GM06990 (cell line): ENCODE measurements around the gene ABCF3.

Experiments used
- DNase-seq: peaks from one replicate; pipeline ENCODE4 v3.0.0-alpha.2; 2011; ENCODE audit not compliant: insufficient read length; ENCODE audit errors: extremely low read depth
- H3K27me3 ChIP-seq: replicated peaks from 2 replicates; pipeline ENCODE4 v1.6.0; 2011; ENCODE audit warnings: low read length; ENCODE audit not compliant: control insufficient read depth, insufficient read depth
- H3K36me3 ChIP-seq: 2 replicates; pipeline ENCODE4 v1.5.1; 2011; ENCODE audit warnings: low read length; ENCODE audit not compliant: control insufficient read depth, insufficient read depth
- H3K4me3 ChIP-seq: replicated peaks from 2 replicates; pipeline ENCODE4 v1.5.1; 2011; ENCODE audit warnings: low read depth, mild to moderate bottlenecking, control low read depth, low read length
- CTCF ChIP-seq: IDR thresholded peaks from 2 replicates; pipeline ENCODE4 v1.5.1; 2011; ENCODE audit warnings: low read length, control low read depth, mild to moderate bottlenecking, inconsistent platforms; ENCODE audit not compliant: insufficient read depth, poor library complexity, severe bottlenecking

ABCF3 gene

GRCh38 chr3:184169896-184170875 is 15.8 kb upstream of the ABCF3 start:
- Histone ChIP-seq H3K4me3 (no peak overlapping the region), H3K27me3 (no peaks in the 10 kb centered on the region), H3K36me3 (peaks cover 29% of the 10 kb centered on the region)
- no peak for TF ChIP-seq CTCF
- no peak for DNase-seq

GRCh38 chr3:184171562-184171961 is 14.4 kb upstream of the ABCF3 start:
- Histone ChIP-seq H3K36me3 (peaks cover 19% of the 10 kb centered on the region), H3K27me3 (no peaks in the 10 kb centered on the region), H3K4me3 (no peak overlapping the region)
- DNase-seq: peak; percentile 48
- no peak for TF ChIP-seq CTCF

GRCh38 chr3:184172681-184173373 is 13.2 kb upstream of the ABCF3 start:
- Histone ChIP-seq H3K36me3 (peaks cover 17% of the 10 kb centered on the region), H3K4me3 (no peak overlapping the region), H3K27me3 (no peaks in the 10 kb centered on the region)
- no peak for TF ChIP-seq CTCF
- DNase-seq: no peak

- Histone ChIP-seq H3K4me3 (no peak overlapping the region), H3K27me3 (no peaks in the 10 kb centered on the region), H3K36me3 (peaks cover 17% of the 10 kb centered on the region)
- TF ChIP-seq CTCF: no peak
- no peak for DNase-seq
Measured at GRCh38 chr3:184173374-184173722, 12.7 kb upstream of the ABCF3 start.

- no peak for TF ChIP-seq CTCF
- Histone ChIP-seq H3K4me3 (no peak overlapping the region; the same call in 1 of the 2 replicates), H3K36me3 (peaks cover 25% of the 10 kb centered on the region), H3K27me3 (no peaks in the 10 kb centered on the region)
- DNase-seq: no peak
Measured at GRCh38 chr3:184174284-184174645, 11.7 kb upstream of the ABCF3 start.
